Activated naive CD4-positive, alpha-beta T cell treated with anti-CD3 and anti-CD28 coated beads, Interleukin-2, amount 10 ng/mL, durations not matched to agents 7 days and 5 days (primary cell): Measurements from ENCODE around the gene SRPK2.
A peak's percentile ranks its signal among the peaks of the same experiment; 100 is the strongest.

Source experiments
- CTCF ChIA-PET: fragments of 350-600 bp; sonication (Branson Sonifier 250); formaldehyde crosslinking; loops from one replicate; lab custom pipeline; 2021; ENCODE audit warnings: antibody characterized with exemption; lab: Charles Lee
- DNase-seq: peaks from one replicate; pipeline ENCODE4 v3.0.0-alpha.2; 2020
- H3K27ac Mint-ChIP-seq: one replicate; pipeline ENCODE4 v1.8.0; 2021; ENCODE audit warnings: mild to moderate bottlenecking, moderate library complexity, mixed read lengths
- H3K27me3 Mint-ChIP-seq: one replicate; pipeline ENCODE4 v1.8.0; 2021; ENCODE audit warnings: mild to moderate bottlenecking, mixed read lengths
- H3K36me3 Mint-ChIP-seq: one replicate; pipeline ENCODE4 v1.8.0; 2021; ENCODE audit warnings: mixed read lengths
- H3K4me1 Mint-ChIP-seq: one replicate; pipeline ENCODE4 v1.8.0; 2021; ENCODE audit warnings: mixed read lengths
- H3K4me3 Mint-ChIP-seq: one replicate; pipeline ENCODE4 v1.8.0; 2021; ENCODE audit warnings: mild to moderate bottlenecking, moderate library complexity, mixed read lengths
- H3K9me3 Mint-ChIP-seq: one replicate; pipeline ENCODE4 v1.8.0; 2021; ENCODE audit warnings: mixed read lengths

Gene SRPK2

DNA sequence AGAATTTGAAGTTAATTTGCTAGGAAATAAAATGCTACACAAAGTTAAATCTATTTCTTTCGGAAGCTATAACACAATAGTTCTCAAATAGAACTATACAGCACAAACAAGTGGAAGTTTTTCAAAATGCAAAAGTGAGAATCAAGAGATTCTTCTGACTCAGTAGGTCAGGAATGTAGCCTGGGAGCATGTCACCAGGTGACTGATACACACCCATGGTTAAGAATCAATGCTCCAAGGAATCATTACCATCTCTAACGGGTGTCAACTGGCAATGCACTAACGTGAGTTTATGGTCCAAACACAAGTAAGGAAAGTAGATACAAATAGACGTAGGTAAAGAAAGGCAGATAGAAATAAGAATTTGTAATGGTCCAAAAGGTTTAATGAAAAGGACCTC, 170.5 kb downstream of the SRPK2 start:
- DNase-seq: no peak
- Mint-ChIP-seq H3K4me3 (no peak overlapping the region), H3K4me1 (no peaks in the 10 kb centered on the region), H3K27me3 (no peaks in the 10 kb centered on the region), H3K9me3 (no peaks in the 10 kb centered on the region), H3K27ac (no peak overlapping the region), H3K36me3 (peaks cover 1% of the 10 kb centered on the region)
- CTCF ChIA-PET: no interaction called here

DNA sequence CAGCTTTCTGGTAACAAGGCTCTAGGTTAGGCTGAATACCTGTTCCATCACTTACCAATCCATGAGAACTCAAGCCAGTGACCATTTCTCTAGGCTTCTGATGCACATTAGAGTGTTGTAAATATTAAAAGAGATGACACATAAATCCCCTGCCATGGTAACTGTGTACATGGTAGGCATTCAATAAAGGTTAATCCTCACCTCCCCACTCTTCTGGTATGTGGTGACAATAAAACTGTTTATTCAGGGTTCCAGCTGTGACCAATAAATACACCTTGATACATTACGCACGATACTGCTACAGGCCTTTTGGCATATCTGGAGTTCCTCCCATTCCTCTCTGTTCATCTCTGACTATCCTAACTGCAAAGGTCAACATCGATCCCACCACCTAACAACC, 171.9 kb downstream of the SRPK2 start:
- H3K27ac Mint-ChIP-seq: no peak overlapping the region
- peaks cover under 1% of the 10 kb centered on the region for H3K9me3 Mint-ChIP-seq
- peaks cover 1% of the 10 kb centered on the region for H3K36me3 Mint-ChIP-seq
- no peaks in the 10 kb centered on the region for H3K4me1 Mint-ChIP-seq
- DNase-seq: no peak
- no peaks in the 10 kb centered on the region for H3K27me3 Mint-ChIP-seq
- CTCF ChIA-PET: no interaction called here
- H3K4me3 Mint-ChIP-seq: no peak overlapping the region

- Mint-ChIP-seq H3K9me3 (peaks cover 7% of the 10 kb centered on the region), H3K4me1 (peaks cover 8% of the 10 kb centered on the region), H3K27ac (no peak overlapping the region), H3K27me3 (no peaks in the 10 kb centered on the region), H3K4me3 (no peak overlapping the region), H3K36me3 (peaks cover 3% of the 10 kb centered on the region)
- no peak for DNase-seq
- CTCF ChIA-PET: no interaction called here
Observed at GRCh38 chr7:105215821-105216220, 172.9 kb downstream of the SRPK2 start.

DNA sequence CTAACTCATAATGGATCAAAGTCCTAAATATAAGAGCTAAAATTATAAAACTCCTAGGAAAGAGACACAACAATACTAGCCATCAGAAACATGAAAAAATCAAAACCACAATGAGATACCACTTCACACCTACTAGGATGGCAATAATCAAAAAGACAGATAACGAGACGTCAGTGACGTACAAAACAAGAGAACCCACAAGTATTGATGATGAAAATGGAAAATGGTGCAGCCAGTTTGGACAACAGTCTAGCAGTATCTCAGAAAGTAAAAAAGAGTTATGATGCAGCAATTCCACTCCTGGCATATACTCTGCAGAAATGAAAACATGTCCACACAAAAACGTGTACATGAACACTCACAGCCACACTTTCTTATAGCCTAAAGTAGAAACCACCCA, 173.5 kb downstream of the SRPK2 start:
- Mint-ChIP-seq H3K27me3 (no peaks in the 10 kb centered on the region), H3K9me3 (peaks cover 9% of the 10 kb centered on the region), H3K36me3 (peaks cover 3% of the 10 kb centered on the region), H3K4me3 (no peak overlapping the region), H3K4me1 (peaks cover 14% of the 10 kb centered on the region), H3K27ac (no peak overlapping the region)
- CTCF ChIA-PET: no interaction called here
- no peak for DNase-seq

- H3K4me1 Mint-ChIP-seq: peaks cover 25% of the 10 kb centered on the region
- DNase-seq: no peak
- peaks cover 3% of the 10 kb centered on the region for H3K36me3 Mint-ChIP-seq
- no peaks in the 10 kb centered on the region for H3K27me3 Mint-ChIP-seq
- no peak overlapping the region for H3K27ac Mint-ChIP-seq
- no peak overlapping the region for H3K4me3 Mint-ChIP-seq
- CTCF ChIA-PET: no interaction called here
- H3K9me3 Mint-ChIP-seq: peaks cover 9% of the 10 kb centered on the region
Observed at GRCh38 chr7:105213611-105214010, 175.1 kb downstream of the SRPK2 start.

DNA sequence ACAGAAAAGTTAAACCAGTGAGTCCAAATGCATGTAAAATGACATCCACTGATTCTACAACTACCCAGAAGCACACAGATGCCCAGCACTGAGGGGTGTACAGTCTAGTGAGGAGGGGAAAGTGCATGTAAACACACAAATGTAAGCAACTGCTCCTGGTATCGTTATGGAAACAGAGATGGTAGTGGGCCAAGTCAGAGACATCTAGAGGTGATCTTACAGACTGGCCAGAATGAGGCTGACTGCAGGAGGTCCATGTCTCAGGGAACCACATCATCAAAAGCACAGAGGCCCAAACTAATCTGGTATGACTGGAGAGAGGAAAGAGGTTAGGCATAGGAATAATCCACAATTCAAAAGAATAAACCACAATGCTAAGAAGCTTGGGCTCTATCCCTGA, 176.5 kb downstream of the SRPK2 start:
- no peak for DNase-seq
- H3K4me1 Mint-ChIP-seq: peaks cover 30% of the 10 kb centered on the region
- peaks cover 9% of the 10 kb centered on the region for H3K9me3 Mint-ChIP-seq
- no peak overlapping the region for H3K27ac Mint-ChIP-seq
- CTCF ChIA-PET: no interaction called here
- H3K36me3 Mint-ChIP-seq: peaks cover 5% of the 10 kb centered on the region
- H3K27me3 Mint-ChIP-seq: no peaks in the 10 kb centered on the region
- no peak overlapping the region for H3K4me3 Mint-ChIP-seq

DNA sequence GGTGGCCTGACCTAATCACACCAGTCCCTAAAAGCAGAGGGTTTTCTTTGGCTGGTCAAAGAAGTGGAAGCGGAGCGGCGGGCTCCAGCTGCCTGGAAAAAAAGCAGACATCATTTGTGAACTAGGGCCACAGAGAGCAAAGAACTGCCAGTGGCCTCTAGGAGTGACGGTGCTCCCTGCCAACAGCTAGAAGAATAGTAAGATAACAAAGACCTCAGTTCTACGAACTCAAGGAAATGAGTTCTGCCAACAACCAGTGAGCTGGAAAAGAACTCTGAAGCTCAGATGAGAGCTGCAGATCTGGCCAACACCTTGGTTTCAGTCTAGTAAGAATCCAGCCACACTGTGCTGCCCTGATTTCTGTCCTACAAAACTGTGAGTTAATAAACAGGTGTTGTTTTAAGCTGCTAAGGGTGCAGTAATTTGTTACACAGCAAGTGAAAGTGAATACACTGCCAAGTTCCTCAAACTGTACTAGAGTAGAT, 178.0 kb downstream of the SRPK2 start:
- DNase-seq: no peak
- peaks cover 9% of the 10 kb centered on the region for H3K9me3 Mint-ChIP-seq
- peaks cover 5% of the 10 kb centered on the region for H3K36me3 Mint-ChIP-seq
- peaks cover 43% of the 10 kb centered on the region for H3K4me1 Mint-ChIP-seq
- no peak overlapping the region for H3K27ac Mint-ChIP-seq
- no peak overlapping the region for H3K4me3 Mint-ChIP-seq
- no peaks in the 10 kb centered on the region for H3K27me3 Mint-ChIP-seq
- CTCF ChIA-PET: no interaction called here

DNA sequence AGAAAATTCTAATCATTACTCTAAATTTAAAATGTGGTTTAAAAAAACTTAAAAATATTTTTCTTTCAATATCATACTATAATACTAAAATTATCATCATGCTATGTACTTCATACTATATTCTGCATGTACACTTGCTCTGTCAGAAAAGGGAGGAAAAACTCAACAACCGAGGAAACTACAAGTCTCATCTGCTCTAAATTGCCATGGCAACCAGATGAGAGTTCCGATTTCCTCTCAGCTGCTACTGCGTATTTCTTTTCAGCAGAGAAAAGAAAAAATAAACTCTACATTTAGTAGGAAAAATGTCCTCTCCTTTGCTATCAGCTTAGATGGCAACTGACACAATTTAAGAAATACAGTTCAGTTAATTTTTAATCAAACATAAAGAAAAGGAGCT, 178.9 kb downstream of the SRPK2 start:
- Mint-ChIP-seq H3K4me1 (peaks cover 52% of the 10 kb centered on the region), H3K4me3 (no peak overlapping the region), H3K9me3 (peaks cover 9% of the 10 kb centered on the region), H3K36me3 (peaks cover 3% of the 10 kb centered on the region), H3K27me3 (no peaks in the 10 kb centered on the region), H3K27ac (no peak overlapping the region)
- DNase-seq: no peak
- CTCF ChIA-PET: no interaction called here

DNA sequence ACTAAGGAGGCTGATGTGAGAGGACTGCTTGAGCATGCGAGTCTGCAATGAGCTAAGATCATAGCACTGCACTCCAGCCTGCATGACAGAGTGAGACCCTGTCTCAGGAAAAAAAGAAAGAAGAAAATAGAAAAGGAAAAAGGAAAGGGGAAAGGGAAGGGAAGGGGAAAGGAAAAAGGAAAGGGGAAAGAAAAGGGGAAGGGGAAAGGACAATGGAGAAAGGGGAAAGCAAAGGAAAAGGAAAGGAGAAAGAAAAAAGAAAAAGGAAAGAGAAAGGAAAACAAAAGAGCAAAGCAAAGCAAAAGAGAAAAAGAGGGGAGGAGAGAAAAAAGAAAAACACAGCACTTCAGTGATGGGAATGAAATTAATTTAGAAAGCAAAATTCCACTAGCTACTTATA, 179.3 kb downstream of the SRPK2 start:
- DNase-seq: no peak
- Mint-ChIP-seq H3K27me3 (no peaks in the 10 kb centered on the region), H3K36me3 (peaks cover 3% of the 10 kb centered on the region), H3K27ac (no peak overlapping the region), H3K9me3 (peaks cover 9% of the 10 kb centered on the region), H3K4me1 (peaks cover 55% of the 10 kb centered on the region), H3K4me3 (peak overlapping the region; percentile 40)
- CTCF ChIA-PET: no interaction called here

DNA sequence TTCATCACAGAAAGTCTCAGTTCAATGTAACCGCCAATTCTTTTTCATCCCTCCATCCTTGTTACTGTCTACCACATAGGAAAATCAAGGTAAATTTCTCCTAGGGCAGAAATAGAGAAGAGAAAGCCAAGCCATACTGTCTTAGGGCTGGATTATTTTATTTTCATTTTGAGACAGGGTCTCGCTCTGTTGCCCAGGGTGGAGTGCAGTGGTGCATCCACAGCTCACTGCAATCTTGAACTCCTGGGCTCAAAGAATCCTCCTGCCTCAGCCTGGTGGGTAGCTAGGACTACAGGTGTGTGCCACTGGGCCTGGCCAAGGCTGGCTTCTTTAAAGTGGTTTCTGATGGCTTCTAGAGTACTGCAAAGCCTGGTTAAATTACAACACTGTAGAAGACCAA, 181.7 kb downstream of the SRPK2 start:
- no peak for DNase-seq
- H3K4me3 Mint-ChIP-seq: no peak overlapping the region
- H3K9me3 Mint-ChIP-seq: peaks cover 9% of the 10 kb centered on the region
- CTCF ChIA-PET: interaction anchor here (0.9 kb wide), 1 partner anchor 128 kb away, joined by 3 read pairs; no protein-coding TSS in a partner anchor
- H3K36me3 Mint-ChIP-seq: peaks cover 9% of the 10 kb centered on the region
- peaks cover 55% of the 10 kb centered on the region for H3K4me1 Mint-ChIP-seq
- H3K27ac Mint-ChIP-seq: no peak overlapping the region
- H3K27me3 Mint-ChIP-seq: no peaks in the 10 kb centered on the region

GRCh38 chr7:105205592-105206237, 183.0 kb downstream of the SRPK2 start:
- CTCF ChIA-PET: no interaction called here
- peaks cover 46% of the 10 kb centered on the region for H3K4me1 Mint-ChIP-seq

DNA sequence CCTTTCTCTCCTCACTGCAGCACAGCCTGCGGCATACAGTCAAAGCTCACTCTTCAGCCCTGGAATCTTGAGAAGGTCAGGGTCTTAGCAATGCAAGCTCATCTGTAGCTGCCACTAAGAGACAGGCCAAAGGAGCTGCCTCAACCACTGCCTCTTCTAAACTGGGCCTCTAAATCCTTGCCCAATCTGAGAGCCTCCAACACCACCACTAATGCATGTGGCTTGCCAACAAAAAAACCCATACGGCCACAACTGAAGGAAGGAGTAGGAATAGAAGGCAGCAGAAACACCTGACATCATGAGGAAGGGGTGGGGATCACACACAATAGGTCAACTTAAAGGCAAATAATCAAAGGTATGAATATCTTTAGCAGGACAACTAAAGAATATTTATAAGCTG, 183.8 kb downstream of the SRPK2 start:
- no peaks in the 10 kb centered on the region for H3K27me3 Mint-ChIP-seq
- no peak for DNase-seq
- CTCF ChIA-PET: no interaction called here
- H3K9me3 Mint-ChIP-seq: no peaks in the 10 kb centered on the region
- peaks cover 38% of the 10 kb centered on the region for H3K4me1 Mint-ChIP-seq
- H3K4me3 Mint-ChIP-seq: no peak overlapping the region
- H3K27ac Mint-ChIP-seq: peak overlapping the region; percentile 39
- H3K36me3 Mint-ChIP-seq: peaks cover 18% of the 10 kb centered on the region

More at GRCh38 chr7:105205592-105206237, 183.0 kb downstream of the SRPK2 start:
- Mint-ChIP-seq H3K27me3 (no peaks in the 10 kb centered on the region), H3K36me3 (peaks cover 13% of the 10 kb centered on the region), H3K9me3 (peaks cover under 1% of the 10 kb centered on the region), H3K4me3 (no peak overlapping the region), H3K27ac (peak overlapping the region; percentile 59)
- peak; percentile 46 for DNase-seq

GRCh38 chr7:105204520-105204919, 184.2 kb downstream of the SRPK2 start:
- no peak overlapping the region for H3K27ac Mint-ChIP-seq
- no peak overlapping the region for H3K4me3 Mint-ChIP-seq
- DNase-seq: no peak
- CTCF ChIA-PET: no interaction called here
- peaks cover 35% of the 10 kb centered on the region for H3K4me1 Mint-ChIP-seq
- H3K27me3 Mint-ChIP-seq: no peaks in the 10 kb centered on the region
- no peaks in the 10 kb centered on the region for H3K9me3 Mint-ChIP-seq
- H3K36me3 Mint-ChIP-seq: peaks cover 18% of the 10 kb centered on the region

GRCh38 chr7:105202616-105203015, 186.1 kb downstream of the SRPK2 start:
- CTCF ChIA-PET: no interaction called here
- Mint-ChIP-seq H3K4me1 (peaks cover 28% of the 10 kb centered on the region), H3K27ac (no peak overlapping the region)

DNA sequence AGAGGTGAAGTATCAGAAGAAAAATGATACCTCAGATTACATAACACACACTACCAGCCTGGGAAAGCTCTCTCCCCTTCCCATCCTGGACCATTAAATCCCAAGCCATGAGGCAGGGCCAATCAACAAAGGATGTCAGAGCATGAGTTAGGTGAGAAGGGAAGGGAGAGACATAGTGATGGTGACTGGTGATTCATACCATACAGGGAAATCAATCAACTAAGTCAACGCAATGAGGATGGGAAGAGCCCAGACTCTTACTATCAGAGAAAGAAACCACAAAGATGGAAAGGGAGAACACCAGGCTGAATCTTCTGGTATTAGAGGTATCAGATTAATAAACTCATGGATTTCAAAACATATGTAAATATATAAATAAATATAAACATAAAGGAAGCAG, 189.3 kb downstream of the SRPK2 start:
- CTCF ChIA-PET: no interaction called here

More at GRCh38 chr7:105202616-105203015, 186.1 kb downstream of the SRPK2 start:
- DNase-seq: no peak
- no peaks in the 10 kb centered on the region for H3K9me3 Mint-ChIP-seq
- no peaks in the 10 kb centered on the region for H3K27me3 Mint-ChIP-seq
- H3K36me3 Mint-ChIP-seq: peaks cover 18% of the 10 kb centered on the region
- no peak overlapping the region for H3K4me3 Mint-ChIP-seq

More for the DNA sequence above, 189.3 kb downstream of the SRPK2 start:
- Mint-ChIP-seq H3K4me1 (no peaks in the 10 kb centered on the region), H3K9me3 (no peaks in the 10 kb centered on the region), H3K27ac (no peak overlapping the region), H3K27me3 (no peaks in the 10 kb centered on the region), H3K4me3 (no peak overlapping the region), H3K36me3 (peaks cover 18% of the 10 kb centered on the region)
- no peak for DNase-seq
